Gastroesophageal sphincter (tissue), 3 donors: ENCODE measurements around the gene ISCA2.

ENCODE experiments used
- POLR2A ChIP-seq, 2 donors: fragments of 450-650 bp; IDR thresholded peaks; one replicate each; pipeline ENCODE4 v1.6.1; 2017; ENCODE audit warnings: antibody characterized with exemption in 2 of 2, mild to moderate bottlenecking in 2 of 2, moderate library complexity in 1 of 2
- TF ChIP-seq, protein P1 (sequence below), 4 experiments: fragments of 200-600 bp in 2 of 4; fragments of 450-650 bp in 2 of 4; sonication (generic) in 1 of 4; IDR thresholded peaks; one replicate each; pipeline ENCODE4 v1.5.1; 2017 to 2019; ENCODE audit warnings: antibody characterized with exemption in 4 of 4, mild to moderate bottlenecking in 2 of 4, moderate library complexity in 2 of 4

DNA sequence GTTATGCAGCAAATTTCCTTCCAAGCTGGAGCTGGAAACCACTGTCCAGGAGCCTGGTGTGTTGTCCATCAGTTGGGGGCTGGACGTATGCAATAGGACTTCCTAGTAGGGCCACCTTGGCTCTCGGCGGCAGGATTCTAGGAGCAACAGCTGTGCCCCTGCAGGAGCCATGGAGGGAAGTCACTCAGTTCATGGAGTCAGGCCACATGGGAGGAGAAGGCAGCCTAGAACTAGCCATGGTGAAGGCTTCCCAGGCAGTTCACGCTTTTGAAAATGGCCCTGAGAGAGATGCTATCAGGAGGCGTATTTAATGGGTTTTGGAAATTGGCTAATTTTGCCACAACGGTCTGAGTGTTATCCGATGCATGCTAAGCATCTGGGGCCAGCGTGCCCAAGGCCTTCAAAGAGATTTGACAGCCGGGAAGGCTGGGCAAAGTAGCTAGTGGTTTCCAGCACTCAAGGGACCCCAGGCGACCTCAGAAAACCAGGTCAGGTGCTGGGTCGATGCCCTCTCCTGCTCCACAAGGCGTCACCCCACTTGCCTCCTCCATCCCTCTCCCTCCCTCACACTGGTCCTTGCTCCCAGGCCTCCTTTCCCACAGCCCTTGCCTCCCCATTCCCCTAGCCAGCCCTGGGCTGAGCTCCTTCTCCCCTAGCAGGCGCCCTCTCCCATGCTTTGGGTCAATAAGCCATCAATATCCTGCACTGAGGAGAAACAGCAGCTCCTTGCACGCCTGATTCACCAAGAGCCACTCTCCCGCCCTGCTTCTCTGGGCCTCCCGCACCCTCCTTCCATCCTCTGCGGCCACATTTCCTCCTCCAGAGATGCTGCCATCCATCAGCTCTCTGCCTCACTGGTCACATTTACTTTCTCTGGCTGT, 36.6 kb upstream of the ISCA2 start:
- TF ChIP-seq, protein P1, sequence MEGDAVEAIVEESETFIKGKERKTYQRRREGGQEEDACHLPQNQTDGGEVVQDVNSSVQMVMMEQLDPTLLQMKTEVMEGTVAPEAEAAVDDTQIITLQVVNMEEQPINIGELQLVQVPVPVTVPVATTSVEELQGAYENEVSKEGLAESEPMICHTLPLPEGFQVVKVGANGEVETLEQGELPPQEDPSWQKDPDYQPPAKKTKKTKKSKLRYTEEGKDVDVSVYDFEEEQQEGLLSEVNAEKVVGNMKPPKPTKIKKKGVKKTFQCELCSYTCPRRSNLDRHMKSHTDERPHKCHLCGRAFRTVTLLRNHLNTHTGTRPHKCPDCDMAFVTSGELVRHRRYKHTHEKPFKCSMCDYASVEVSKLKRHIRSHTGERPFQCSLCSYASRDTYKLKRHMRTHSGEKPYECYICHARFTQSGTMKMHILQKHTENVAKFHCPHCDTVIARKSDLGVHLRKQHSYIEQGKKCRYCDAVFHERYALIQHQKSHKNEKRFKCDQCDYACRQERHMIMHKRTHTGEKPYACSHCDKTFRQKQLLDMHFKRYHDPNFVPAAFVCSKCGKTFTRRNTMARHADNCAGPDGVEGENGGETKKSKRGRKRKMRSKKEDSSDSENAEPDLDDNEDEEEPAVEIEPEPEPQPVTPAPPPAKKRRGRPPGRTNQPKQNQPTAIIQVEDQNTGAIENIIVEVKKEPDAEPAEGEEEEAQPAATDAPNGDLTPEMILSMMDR (IDR thresholded peaks at IDR 0.05) = no peak
- no peak for TF ChIP-seq POLR2A (IDR thresholded peaks at IDR 0.05)
